K562 (cell line): Measurements from ENCODE around the gene SLC25A45. TPM values are rescaled to one million over a fixed set of nuclear protein-coding genes. Genes with fewer than 3 reads are reported as not detected.

Experiments
- FOXJ3 ChIP-seq: sonication (generic); formaldehyde crosslinking; IDR thresholded peaks from 2 replicates; pipeline ENCODE4 v1.4.0; 2020; ENCODE audit warnings: mild to moderate bottlenecking, missing genetic modification reagents
- MEF2D ChIP-seq: conservative IDR thresholded peaks from 2 replicates; pipeline ENCODE4 v1.6.1; 2016; ENCODE audit warnings: low read depth, missing genetic modification characterization, missing compliant biosample characterization
- RBM34 ChIP-seq: fragments of 200-400 bp; formaldehyde crosslinking; IDR thresholded peaks from 2 replicates; pipeline ENCODE4 v1.6.1; 2018; ENCODE audit warnings: low read length, borderline replicate concordance; ENCODE audit not compliant: insufficient read depth
- ZBTB40 ChIP-seq, 2 experiments: fragments of 450-650 bp in 1 of 2; sonication (generic) in 1 of 2; formaldehyde crosslinking in 1 of 2; IDR thresholded peaks; 2 replicates each; pipeline versions ENCODE4 v1.7.1 to v1.9.0; 2016 to 2022; ENCODE audit warnings: inconsistent platforms in 1 of 2, mild to moderate bottlenecking in 1 of 2, missing genetic modification reagents in 1 of 2
- polyA plus RNA-seq, 8 experiments: library from polyadenylated mRNA; depleted of rRNA in 4 of 8; stranded (reverse) in 5 of 8; unstranded in 3 of 8; fragments of >200 nt; fragmentation: Nextera tagmentation in 2 of 8; fragmentation: Illumina TruSeq in 1 of 8; extraction: Ambion mirVana in 2 of 8; extraction: Trizol in 1 of 8; gene quantifications; 2 replicates each; pipeline versions ENCODE4 v1.2.1 to v1.2.3, GENCODE V29; 2011 to 2014; ENCODE audit warnings: inconsistent platforms in 1 of 8, missing spikeins in 1 of 8
- total RNA-seq, 7 experiments: library from RNA; depleted of rRNA in 6 of 7; stranded (reverse); fragments of >200 nt in 6 of 7; fragmentation: Illumina TruSeq in 2 of 7; extraction: Trizol in 2 of 7; gene quantifications; 2 replicates each; pipeline versions ENCODE4 v1.2.1 to v1.2.3, GENCODE V29; 2011 to 2021; ENCODE audit warnings: low replicate concordance in 1 of 7

The SLC25A45 gene
- total and polyA plus RNA-seq, 9 of the 15 experiments (the other 6 are each of a cell fraction or from before 2014, with no cell fraction given), result 0.15 to 2.3 (median 0.68) TPM

- TF ChIP-seq ZBTB40 (IDR thresholded peaks at IDR 0.05) (no peak), ZBTB40 (CRISPR knock-in tag; IDR thresholded peaks at IDR 0.05) (no peak; the same call in 1 of the 2 replicates), FOXJ3 (CRISPR knock-in tag) (no peak), RBM34 (no peak), MEF2D (no peak)
Observed at GRCh38 chr11:65424205-65425104, 42.0 kb upstream of the SLC25A45 start (continued).
